Stomach (tissue), 4 donors: ENCODE results near the gene ZBTB14.

Experiments
- POLR2A ChIP-seq, 4 donors: fragments of 450-650 bp; IDR thresholded peaks; one replicate each; pipeline ENCODE4 v1.6.1; 2016; ENCODE audit warnings: antibody characterized with exemption in 4 of 4, control low read depth in 2 of 4, mild to moderate bottlenecking in 1 of 4, moderate library complexity in 1 of 4
- POLR2AphosphoS5 ChIP-seq, 3 donors: sonication (generic); formaldehyde crosslinking; IDR thresholded peaks; one replicate each; pipeline ENCODE4 v1.6.1; 2016; ENCODE audit warnings: antibody characterized with exemption in 3 of 3
- TF ChIP-seq, protein P1 (sequence below), 7 experiments: fragments of 450-650 bp in 4 of 7; fragments of 200-600 bp in 3 of 7; sonication (generic) in 3 of 7; IDR thresholded peaks; one replicate each; pipeline ENCODE4 v1.5.1; 2016 to 2019; ENCODE audit warnings: antibody characterized with exemption in 7 of 7, control low read depth in 2 of 7, mild to moderate bottlenecking in 1 of 7

DNA sequence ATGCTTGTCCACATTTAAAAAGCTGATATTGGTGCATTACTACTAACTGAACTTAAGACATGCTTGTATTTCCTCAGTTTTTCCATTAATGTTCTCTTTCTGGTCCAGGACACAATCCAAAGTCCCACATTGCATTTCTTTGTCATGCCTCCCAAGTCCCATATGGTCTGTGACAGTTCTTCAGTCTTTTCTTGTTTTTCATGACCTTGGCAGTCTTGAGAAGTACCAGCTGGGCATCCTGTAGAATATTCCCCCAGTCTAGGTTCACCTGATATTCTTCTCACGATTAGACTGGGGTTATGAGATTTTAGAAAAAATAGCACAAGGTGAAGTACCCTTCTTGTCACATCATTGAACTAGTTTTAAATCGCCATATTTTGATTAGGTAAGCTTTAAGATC, 10.3 kb upstream of the ZBTB14 start:
- TF ChIP-seq POLR2AphosphoS5 (IDR thresholded peaks at IDR 0.05), result no peak
- TF ChIP-seq, protein P1, sequence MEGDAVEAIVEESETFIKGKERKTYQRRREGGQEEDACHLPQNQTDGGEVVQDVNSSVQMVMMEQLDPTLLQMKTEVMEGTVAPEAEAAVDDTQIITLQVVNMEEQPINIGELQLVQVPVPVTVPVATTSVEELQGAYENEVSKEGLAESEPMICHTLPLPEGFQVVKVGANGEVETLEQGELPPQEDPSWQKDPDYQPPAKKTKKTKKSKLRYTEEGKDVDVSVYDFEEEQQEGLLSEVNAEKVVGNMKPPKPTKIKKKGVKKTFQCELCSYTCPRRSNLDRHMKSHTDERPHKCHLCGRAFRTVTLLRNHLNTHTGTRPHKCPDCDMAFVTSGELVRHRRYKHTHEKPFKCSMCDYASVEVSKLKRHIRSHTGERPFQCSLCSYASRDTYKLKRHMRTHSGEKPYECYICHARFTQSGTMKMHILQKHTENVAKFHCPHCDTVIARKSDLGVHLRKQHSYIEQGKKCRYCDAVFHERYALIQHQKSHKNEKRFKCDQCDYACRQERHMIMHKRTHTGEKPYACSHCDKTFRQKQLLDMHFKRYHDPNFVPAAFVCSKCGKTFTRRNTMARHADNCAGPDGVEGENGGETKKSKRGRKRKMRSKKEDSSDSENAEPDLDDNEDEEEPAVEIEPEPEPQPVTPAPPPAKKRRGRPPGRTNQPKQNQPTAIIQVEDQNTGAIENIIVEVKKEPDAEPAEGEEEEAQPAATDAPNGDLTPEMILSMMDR (IDR thresholded peaks at IDR 0.05), result no peak
- no peak for TF ChIP-seq POLR2A (IDR thresholded peaks at IDR 0.05)
